ENCODE measurements around the gene FBXL7. TPM values are rescaled to one million over a fixed set of nuclear protein-coding genes. Genes with fewer than 3 reads are reported as not detected.

The FBXL7 gene
- total RNA-seq, 4 donors from 2014 or later, result 5.7 to 47.4 (median 6.3) TPM

- in situ Hi-C loops (cut with MboI; ENCODE audit: low pct_ligation_motif_present in 1 of 4, low pct_unique_long_range_greater_than_20kb in 1 of 4, low sequenced_read_pairs in 3 of 4) (no loop called here), intact Hi-C loops (cut with DNase I; ENCODE audit: low total_unique reads) (no loop called here)
- 88 to 90% methylated on average over 6 of the region's 6 CpGs for WGBS, 2 donors (ENCODE audit: low coverage in 1 of 2)
- Histone ChIP-seq H3K4me1 (no peaks in the 10 kb centered on the region), H3K9me3 (no peaks in the 10 kb centered on the region), H3K36me3 (no peaks in the 10 kb centered on the region), H3K27ac (no peak overlapping the region), H3K27me3 (no peaks in the 10 kb centered on the region), H3K4me3 (no peak overlapping the region)
- TF ChIP-seq POLR2AphosphoS5 (IDR thresholded peaks at IDR 0.05) (no peak), CTCF (IDR thresholded peaks at IDR 0.05) (no peak), EP300 (IDR thresholded peaks at IDR 0.05; ENCODE audit: low read depth) (no peak), POLR2A (IDR thresholded peaks at IDR 0.05) (no peak)
- DNase-seq, result no peak
These were observed 456.6 kb downstream of the FBXL7 start for GRCh38 chr5:15956622-15957021.

GRCh38 chr5:15957124-15957523, 457.1 kb downstream of the FBXL7 start:
- Histone ChIP-seq H3K9me3 (no peaks in the 10 kb centered on the region), H3K27ac (no peak overlapping the region), H3K4me1 (no peaks in the 10 kb centered on the region), H3K4me3 (no peak overlapping the region), H3K36me3 (no peaks in the 10 kb centered on the region), H3K27me3 (no peaks in the 10 kb centered on the region)
- in situ Hi-C loops (cut with MboI; ENCODE audit: low pct_ligation_motif_present in 1 of 4, low pct_unique_long_range_greater_than_20kb in 1 of 4, low sequenced_read_pairs in 3 of 4), result no loop called here
- TF ChIP-seq EP300 (IDR thresholded peaks at IDR 0.05; ENCODE audit: low read depth), result no peak
- TF ChIP-seq POLR2A (IDR thresholded peaks at IDR 0.05), result no peak
- no peak for TF ChIP-seq POLR2AphosphoS5 (IDR thresholded peaks at IDR 0.05)
- TF ChIP-seq CTCF (IDR thresholded peaks at IDR 0.05), result no peak
- intact Hi-C loops (cut with DNase I; ENCODE audit: low total_unique reads), result no loop called here
- WGBS, 2 donors (ENCODE audit: low coverage in 1 of 2), result 72% methylated on average over 5 of the region's 5 CpGs; no CpG with 5 or more reads in 1 of the 2 donors
- no peak for DNase-seq

DNA sequence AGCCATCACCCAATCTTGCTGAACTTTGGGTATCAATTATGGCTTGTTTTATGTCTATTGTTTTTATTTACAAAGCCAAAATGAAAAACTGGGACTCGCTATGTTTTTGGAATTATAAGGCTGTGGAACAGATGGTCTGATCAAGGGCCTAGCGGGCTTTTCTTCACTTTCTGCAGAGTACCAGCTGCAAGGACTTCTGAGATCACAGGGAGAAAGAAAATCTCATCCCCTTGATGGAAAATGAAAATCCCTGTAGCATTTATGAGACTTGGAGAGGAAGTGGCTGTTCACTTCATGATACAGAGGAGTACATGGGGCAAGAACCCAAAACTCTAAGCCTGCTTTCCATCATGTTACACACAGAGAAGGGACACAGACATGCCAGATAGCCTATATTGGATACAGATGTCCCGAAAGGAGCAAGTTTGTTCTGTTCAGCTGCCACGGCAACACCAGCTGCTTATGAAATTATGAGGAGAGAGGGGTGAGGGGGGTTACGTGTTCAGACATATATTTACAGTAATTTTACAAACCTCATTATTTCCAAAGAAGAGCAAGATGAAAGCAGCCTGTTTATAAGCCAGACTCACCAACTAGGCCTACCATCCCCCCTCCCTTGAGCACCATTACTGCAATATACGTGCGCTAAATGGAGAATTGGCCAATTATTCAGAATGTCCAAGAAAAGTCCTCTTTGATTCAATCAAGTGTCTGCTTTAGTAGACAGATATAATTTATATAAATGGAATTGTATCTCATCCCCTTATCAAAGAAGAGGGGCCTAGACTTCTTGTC, 459.6 kb downstream of the FBXL7 start:
- 69 to 76% methylated on average over 5 to 7 of the region's 7 CpGs for WGBS, 2 donors (ENCODE audit: low coverage in 1 of 2)
- no peak for DNase-seq

More for the DNA sequence above, 459.6 kb downstream of the FBXL7 start:
- no peak overlapping the region for H3K4me3 ChIP-seq
- TF ChIP-seq EP300 (IDR thresholded peaks at IDR 0.05; ENCODE audit: low read depth) (no peak), CTCF (IDR thresholded peaks at IDR 0.05) (no peak), POLR2A (IDR thresholded peaks at IDR 0.05) (no peak), POLR2AphosphoS5 (IDR thresholded peaks at IDR 0.05) (no peak)
- no peaks in the 10 kb centered on the region for H3K27me3 ChIP-seq
- H3K4me1 ChIP-seq, result no peaks in the 10 kb centered on the region
- H3K36me3 ChIP-seq, result no peaks in the 10 kb centered on the region
- in situ Hi-C loops (cut with MboI; ENCODE audit: low pct_ligation_motif_present in 1 of 4, low pct_unique_long_range_greater_than_20kb in 1 of 4, low sequenced_read_pairs in 3 of 4) (no loop called here), intact Hi-C loops (cut with DNase I; ENCODE audit: low total_unique reads) (no loop called here)
- no peak overlapping the region for H3K27ac ChIP-seq
- H3K9me3 ChIP-seq, result no peaks in the 10 kb centered on the region

Data from transverse colon (tissue), 4 donors.